ENCODE measurements around the gene HOOK2.
A peak's percentile ranks its signal among the peaks of the same experiment; 100 is the strongest.

- TF ChIP-seq CTCF (IDR thresholded peaks at IDR 0.05; ENCODE audit: insufficient read depth, low read depth, low read length) (peak; percentile 77), EZH2 (IDR thresholded peaks at IDR 0.05; ENCODE audit: insufficient read depth, low read length) (no peak)
Measured at GRCh38 chr19:12777217-12778016, 2.1 kb upstream of the HOOK2 start.

Measured in astrocyte (in vitro differentiated cells and primary cell).